ENCODE data around the gene TAF4B. TPM values are rescaled to one million over a fixed set of nuclear protein-coding genes. Genes with fewer than 3 reads are reported as not detected.

The TAF4B gene, protein sequence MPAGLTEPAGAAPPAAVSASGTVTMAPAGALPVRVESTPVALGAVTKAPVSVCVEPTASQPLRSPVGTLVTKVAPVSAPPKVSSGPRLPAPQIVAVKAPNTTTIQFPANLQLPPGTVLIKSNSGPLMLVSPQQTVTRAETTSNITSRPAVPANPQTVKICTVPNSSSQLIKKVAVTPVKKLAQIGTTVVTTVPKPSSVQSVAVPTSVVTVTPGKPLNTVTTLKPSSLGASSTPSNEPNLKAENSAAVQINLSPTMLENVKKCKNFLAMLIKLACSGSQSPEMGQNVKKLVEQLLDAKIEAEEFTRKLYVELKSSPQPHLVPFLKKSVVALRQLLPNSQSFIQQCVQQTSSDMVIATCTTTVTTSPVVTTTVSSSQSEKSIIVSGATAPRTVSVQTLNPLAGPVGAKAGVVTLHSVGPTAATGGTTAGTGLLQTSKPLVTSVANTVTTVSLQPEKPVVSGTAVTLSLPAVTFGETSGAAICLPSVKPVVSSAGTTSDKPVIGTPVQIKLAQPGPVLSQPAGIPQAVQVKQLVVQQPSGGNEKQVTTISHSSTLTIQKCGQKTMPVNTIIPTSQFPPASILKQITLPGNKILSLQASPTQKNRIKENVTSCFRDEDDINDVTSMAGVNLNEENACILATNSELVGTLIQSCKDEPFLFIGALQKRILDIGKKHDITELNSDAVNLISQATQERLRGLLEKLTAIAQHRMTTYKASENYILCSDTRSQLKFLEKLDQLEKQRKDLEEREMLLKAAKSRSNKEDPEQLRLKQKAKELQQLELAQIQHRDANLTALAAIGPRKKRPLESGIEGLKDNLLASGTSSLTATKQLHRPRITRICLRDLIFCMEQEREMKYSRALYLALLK
- 4.3 and 5.5 TPM in 2 replicates for total RNA-seq

DNA sequence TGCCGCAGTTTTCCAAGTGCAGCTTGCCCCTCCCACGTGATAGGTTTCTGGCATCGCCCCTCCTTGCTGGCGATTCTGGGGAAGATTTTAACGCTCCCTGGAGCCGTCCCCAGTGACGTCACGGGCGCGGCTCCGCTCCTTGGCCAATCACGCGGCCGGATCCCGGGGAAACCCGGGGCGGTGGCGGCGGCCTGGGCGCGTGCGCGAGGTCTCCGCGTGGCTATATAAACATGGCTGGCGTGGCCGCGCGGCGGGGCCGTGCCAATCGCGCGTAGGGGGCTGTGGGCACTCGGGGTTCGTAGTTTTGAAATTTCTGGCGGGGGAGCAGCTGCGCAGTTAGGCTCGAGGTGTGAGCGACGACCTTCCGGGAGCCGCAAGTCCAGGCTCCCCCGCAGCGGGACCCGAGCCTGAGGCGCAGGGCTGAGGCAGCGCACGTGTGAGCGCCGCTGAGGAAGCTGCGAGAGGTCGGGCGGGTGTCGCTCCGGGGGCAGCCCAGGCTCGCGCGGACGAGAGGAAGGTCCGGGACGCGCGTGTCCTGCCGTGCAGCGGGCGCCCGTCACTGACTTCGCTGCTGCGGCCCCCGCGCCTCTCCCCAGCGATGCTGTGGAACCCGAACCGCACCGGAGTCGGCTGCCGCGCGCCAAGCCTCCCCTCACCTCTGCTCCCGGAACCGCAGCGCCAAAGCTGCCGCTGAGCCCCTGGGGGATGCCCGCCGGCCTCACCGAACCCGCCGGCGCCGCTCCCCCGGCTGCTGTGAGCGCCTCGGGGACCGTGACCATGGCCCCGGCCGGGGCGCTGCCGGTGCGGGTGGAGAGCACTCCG lies at the start of gene TAF4B:
Gene TAF4B (plus strand): TSS at position 217 of the 822 bp plus-strand sequence. CDS start 489 bp downstream, at position 706.

Other genes starting within 250 kb of the TAF4B start
- 42.7 and 48.2 TPM in 2 replicates for gene SS18, start 135.8 kb upstream of the TAF4B start, total RNA-seq
- gene PSMA8, start 92.6 kb upstream of the TAF4B start, total RNA-seq, result not detected in 2 replicates

Measured in mammary microvascular endothelial cell (primary cell).